ENCODE measurements around the gene SLC35G2.
A peak's percentile ranks its signal among the peaks of the same experiment; 100 is the strongest.

SLC35G2 gene

GRCh38 chr3:136818769-136819391 is at the start of gene SLC35G2:
Gene SLC35G2 (plus strand): TSS chr3:136819126. CDS start chr3:136854461, 35,335 bp downstream.
- DNase-seq (ENCODE audit: low spot score) (no peak), ATAC-seq (ENCODE audit: low read depth) (peak; percentile 34)
- Histone ChIP-seq H3K4me3 (ENCODE audit: severe bottlenecking) (peak within 1 kb of the TSS; percentile 40), H3K4me1 (ENCODE audit: insufficient read depth, poor library complexity, severe bottlenecking) (no peaks in the 10 kb centered on the region), H3K36me3 (ENCODE audit: low read depth) (no peaks in the 10 kb centered on the region), H3K27me3 (ENCODE audit: insufficient read depth, poor library complexity, severe bottlenecking) (no peaks in the 10 kb centered on the region), H3K27ac (ENCODE audit: poor library complexity, severe bottlenecking) (peak within 1 kb of the TSS; percentile 37), H3K9me3 (ENCODE audit: severe bottlenecking) (no peaks in the 10 kb centered on the region)
- TF ChIP-seq, protein P1, sequence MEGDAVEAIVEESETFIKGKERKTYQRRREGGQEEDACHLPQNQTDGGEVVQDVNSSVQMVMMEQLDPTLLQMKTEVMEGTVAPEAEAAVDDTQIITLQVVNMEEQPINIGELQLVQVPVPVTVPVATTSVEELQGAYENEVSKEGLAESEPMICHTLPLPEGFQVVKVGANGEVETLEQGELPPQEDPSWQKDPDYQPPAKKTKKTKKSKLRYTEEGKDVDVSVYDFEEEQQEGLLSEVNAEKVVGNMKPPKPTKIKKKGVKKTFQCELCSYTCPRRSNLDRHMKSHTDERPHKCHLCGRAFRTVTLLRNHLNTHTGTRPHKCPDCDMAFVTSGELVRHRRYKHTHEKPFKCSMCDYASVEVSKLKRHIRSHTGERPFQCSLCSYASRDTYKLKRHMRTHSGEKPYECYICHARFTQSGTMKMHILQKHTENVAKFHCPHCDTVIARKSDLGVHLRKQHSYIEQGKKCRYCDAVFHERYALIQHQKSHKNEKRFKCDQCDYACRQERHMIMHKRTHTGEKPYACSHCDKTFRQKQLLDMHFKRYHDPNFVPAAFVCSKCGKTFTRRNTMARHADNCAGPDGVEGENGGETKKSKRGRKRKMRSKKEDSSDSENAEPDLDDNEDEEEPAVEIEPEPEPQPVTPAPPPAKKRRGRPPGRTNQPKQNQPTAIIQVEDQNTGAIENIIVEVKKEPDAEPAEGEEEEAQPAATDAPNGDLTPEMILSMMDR (IDR thresholded peaks at IDR 0.05; ENCODE audit: poor library complexity, severe bottlenecking) = no peak

DNA sequence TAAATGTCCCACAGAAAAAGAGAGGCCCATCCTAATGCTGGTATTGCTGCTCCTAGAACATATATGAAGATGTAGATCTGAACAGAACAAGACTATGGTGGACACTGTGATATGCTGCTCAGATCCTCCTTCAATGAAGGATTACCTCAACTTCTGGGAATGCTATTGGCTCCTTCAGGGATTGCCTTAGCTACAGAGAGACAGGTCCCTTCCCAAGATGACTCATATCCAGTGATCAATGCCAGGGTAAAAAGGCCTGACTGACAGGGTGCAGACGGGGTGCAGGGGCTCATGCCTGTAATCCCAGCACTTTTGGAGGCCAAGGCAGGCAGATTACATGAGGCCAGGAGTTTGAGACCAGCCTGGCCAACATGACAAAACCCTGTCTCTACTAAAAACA is 46.2 kb upstream of the SLC35G2 start:
- no peak overlapping the region for H3K27ac ChIP-seq (ENCODE audit: poor library complexity, severe bottlenecking)
- TF ChIP-seq, protein P1 (IDR thresholded peaks at IDR 0.05; ENCODE audit: poor library complexity, severe bottlenecking) = no peak
- H3K9me3 ChIP-seq (ENCODE audit: severe bottlenecking) = no peaks in the 10 kb centered on the region
- H3K27me3 ChIP-seq (ENCODE audit: insufficient read depth, poor library complexity, severe bottlenecking) = no peaks in the 10 kb centered on the region
- ATAC-seq (ENCODE audit: low read depth) (peak; percentile 74), DNase-seq (ENCODE audit: low spot score) (no peak)
- H3K36me3 ChIP-seq (ENCODE audit: low read depth) = no peaks in the 10 kb centered on the region
- no peak overlapping the region for H3K4me3 ChIP-seq (ENCODE audit: severe bottlenecking)
- H3K4me1 ChIP-seq (ENCODE audit: insufficient read depth, poor library complexity, severe bottlenecking) = no peaks in the 10 kb centered on the region

DNA sequence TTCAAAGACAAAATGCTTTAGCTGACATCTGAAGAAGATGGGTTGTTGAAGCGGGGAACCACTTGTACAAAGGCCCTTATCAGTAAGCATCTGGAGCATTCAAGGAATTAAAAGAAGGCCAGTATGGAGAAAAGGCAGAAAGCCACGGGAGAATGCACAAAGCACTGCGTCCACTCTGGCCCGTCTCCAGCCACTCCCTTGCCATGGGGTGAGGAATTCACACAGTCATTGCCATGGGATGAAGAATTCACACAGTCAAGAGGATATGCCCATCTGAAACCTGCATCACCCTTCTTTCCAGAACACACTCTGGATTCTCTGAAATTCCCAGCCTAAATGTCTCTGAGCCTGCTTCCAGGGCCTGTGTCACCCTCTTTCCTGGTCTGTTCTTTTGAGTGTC is 40.1 kb upstream of the SLC35G2 start:
- TF ChIP-seq, protein P1 (IDR thresholded peaks at IDR 0.05; ENCODE audit: poor library complexity, severe bottlenecking) = no peak
- no peak overlapping the region for H3K27ac ChIP-seq (ENCODE audit: poor library complexity, severe bottlenecking)
- H3K36me3 ChIP-seq (ENCODE audit: low read depth) = no peaks in the 10 kb centered on the region
- H3K4me3 ChIP-seq (ENCODE audit: severe bottlenecking) = no peak overlapping the region
- DNase-seq (ENCODE audit: low spot score) = no peak
- H3K9me3 ChIP-seq (ENCODE audit: severe bottlenecking) = no peaks in the 10 kb centered on the region
- H3K27me3 ChIP-seq (ENCODE audit: insufficient read depth, poor library complexity, severe bottlenecking) = no peaks in the 10 kb centered on the region
- no peaks in the 10 kb centered on the region for H3K4me1 ChIP-seq (ENCODE audit: insufficient read depth, poor library complexity, severe bottlenecking)
- ATAC-seq (ENCODE audit: low read depth) = 0 out of 3 replicates have a peak, but pooled peaks have one; percentile 33

DNA sequence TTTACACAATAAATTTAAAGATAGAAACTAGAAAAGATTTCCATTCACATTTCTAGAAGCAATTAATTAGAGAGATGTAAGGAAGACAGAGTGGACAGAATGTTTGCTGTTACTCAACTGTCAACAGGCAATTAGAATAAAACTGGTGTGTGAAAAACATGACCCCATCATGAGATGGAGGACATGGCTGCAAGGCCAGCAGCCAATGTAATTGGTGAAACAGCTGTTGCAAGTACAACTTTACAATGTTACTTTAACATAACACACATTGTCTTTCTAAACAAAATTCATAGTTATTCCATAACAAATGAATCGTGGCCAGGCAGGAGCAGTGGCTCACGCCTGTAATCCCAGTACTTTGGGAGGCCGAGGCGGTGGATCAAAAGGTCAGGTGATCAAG is 38.2 kb upstream of the SLC35G2 start:
- no peak for ATAC-seq (ENCODE audit: low read depth)
- Histone ChIP-seq H3K27ac (ENCODE audit: poor library complexity, severe bottlenecking) (no peak overlapping the region), H3K4me3 (ENCODE audit: severe bottlenecking) (no peak overlapping the region), H3K4me1 (ENCODE audit: insufficient read depth, poor library complexity, severe bottlenecking) (no peaks in the 10 kb centered on the region), H3K36me3 (ENCODE audit: low read depth) (no peaks in the 10 kb centered on the region), H3K9me3 (ENCODE audit: severe bottlenecking) (no peaks in the 10 kb centered on the region), H3K27me3 (ENCODE audit: insufficient read depth, poor library complexity, severe bottlenecking) (no peaks in the 10 kb centered on the region)
- TF ChIP-seq, protein P1 (IDR thresholded peaks at IDR 0.05; ENCODE audit: poor library complexity, severe bottlenecking) = no peak
- no peak for DNase-seq (ENCODE audit: low spot score)

DNA sequence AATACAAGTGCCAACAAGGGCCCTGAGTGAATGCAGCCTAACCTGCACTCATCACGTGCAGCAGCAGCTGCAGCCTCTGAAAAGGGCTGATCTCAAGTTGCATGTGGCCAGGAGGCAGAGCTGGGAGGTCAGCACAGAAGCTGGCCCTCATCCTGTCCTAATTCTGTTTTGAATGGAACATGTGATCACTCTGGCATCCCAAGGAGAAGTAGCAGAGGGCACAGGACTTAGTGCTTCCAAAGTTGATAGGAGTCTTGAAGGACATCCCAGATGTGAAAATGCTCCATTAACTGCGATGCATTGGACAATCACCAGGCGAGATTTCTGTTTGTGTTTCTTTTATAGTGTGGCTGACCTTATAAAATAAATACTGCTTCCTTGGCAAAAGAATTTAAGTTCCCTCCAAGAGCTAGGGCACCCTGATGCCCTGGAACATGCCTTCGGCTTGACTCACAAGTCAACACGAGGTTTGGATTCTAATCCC is 35.2 kb upstream of the SLC35G2 start:
- Histone ChIP-seq H3K27me3 (ENCODE audit: insufficient read depth, poor library complexity, severe bottlenecking) (no peaks in the 10 kb centered on the region), H3K4me3 (ENCODE audit: severe bottlenecking) (no peak overlapping the region), H3K9me3 (ENCODE audit: severe bottlenecking) (no peaks in the 10 kb centered on the region), H3K27ac (ENCODE audit: poor library complexity, severe bottlenecking) (no peak overlapping the region), H3K4me1 (ENCODE audit: insufficient read depth, poor library complexity, severe bottlenecking) (peaks cover 5% of the 10 kb centered on the region), H3K36me3 (ENCODE audit: low read depth) (no peaks in the 10 kb centered on the region)
- DNase-seq (ENCODE audit: low spot score) (no peak), ATAC-seq (ENCODE audit: low read depth) (no peak)
- TF ChIP-seq, protein P1 (IDR thresholded peaks at IDR 0.05; ENCODE audit: poor library complexity, severe bottlenecking) = no peak
